AG10803 (cell line): ENCODE measurements around the gene ZFYVE28.

ENCODE experiments used
- DNase-seq: peaks from one replicate; pipeline ENCODE4 v3.0.0; 2010; ENCODE audit warnings: low read depth
- H3K4me3 ChIP-seq: 2 replicates; pipeline ENCODE4 v1.5.1; 2011; ENCODE audit warnings: mild to moderate bottlenecking, low read length, control low read depth
- TF ChIP-seq, protein P1 (sequence below): conservative IDR thresholded peaks from 2 replicates; pipeline ENCODE4 v1.5.1; 2011; ENCODE audit warnings: mild to moderate bottlenecking, low read length, control low read depth, inconsistent platforms

The ZFYVE28 gene

DNA sequence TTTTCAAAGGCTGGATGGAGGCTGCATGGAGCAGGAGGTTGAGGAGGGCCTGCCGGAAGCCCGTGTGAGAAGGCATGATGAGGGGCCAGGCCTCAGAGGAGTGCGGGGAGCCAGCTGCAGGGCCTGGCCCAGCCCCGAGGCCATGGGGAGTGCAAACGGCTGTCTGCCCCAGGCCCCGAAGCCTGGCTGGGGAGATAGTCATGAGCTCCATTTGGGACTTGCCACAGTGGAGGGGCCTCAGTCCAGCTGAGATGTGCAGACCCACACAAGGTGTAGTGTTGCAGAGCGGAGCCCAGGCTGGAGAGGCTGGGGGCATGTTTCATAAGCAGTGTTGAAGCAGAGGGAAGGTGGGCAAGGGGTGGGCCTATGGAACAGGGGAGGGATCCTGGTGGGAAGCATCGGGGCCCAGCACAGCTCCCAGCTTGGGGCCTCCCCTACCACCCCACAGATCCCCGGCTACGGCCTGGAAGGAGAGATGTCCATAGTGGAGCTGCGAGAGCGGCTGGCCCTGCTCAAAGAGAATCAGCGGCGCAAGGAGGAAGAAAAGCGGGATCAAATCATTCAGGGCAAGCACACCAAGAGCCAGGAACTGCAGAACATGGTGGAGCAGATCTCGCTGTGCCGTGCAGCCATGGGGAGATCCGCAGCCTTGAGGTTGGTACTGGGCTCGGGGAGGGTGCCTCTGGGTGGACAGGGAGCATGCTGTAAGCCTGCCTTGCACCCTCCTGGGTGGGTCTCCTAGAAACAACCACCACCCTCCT, 41.3 kb upstream of the ZFYVE28 start:
- no peak for DNase-seq
- TF ChIP-seq, protein P1, sequence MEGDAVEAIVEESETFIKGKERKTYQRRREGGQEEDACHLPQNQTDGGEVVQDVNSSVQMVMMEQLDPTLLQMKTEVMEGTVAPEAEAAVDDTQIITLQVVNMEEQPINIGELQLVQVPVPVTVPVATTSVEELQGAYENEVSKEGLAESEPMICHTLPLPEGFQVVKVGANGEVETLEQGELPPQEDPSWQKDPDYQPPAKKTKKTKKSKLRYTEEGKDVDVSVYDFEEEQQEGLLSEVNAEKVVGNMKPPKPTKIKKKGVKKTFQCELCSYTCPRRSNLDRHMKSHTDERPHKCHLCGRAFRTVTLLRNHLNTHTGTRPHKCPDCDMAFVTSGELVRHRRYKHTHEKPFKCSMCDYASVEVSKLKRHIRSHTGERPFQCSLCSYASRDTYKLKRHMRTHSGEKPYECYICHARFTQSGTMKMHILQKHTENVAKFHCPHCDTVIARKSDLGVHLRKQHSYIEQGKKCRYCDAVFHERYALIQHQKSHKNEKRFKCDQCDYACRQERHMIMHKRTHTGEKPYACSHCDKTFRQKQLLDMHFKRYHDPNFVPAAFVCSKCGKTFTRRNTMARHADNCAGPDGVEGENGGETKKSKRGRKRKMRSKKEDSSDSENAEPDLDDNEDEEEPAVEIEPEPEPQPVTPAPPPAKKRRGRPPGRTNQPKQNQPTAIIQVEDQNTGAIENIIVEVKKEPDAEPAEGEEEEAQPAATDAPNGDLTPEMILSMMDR: no peak
- H3K4me3 ChIP-seq: no peak overlapping the region

DNA sequence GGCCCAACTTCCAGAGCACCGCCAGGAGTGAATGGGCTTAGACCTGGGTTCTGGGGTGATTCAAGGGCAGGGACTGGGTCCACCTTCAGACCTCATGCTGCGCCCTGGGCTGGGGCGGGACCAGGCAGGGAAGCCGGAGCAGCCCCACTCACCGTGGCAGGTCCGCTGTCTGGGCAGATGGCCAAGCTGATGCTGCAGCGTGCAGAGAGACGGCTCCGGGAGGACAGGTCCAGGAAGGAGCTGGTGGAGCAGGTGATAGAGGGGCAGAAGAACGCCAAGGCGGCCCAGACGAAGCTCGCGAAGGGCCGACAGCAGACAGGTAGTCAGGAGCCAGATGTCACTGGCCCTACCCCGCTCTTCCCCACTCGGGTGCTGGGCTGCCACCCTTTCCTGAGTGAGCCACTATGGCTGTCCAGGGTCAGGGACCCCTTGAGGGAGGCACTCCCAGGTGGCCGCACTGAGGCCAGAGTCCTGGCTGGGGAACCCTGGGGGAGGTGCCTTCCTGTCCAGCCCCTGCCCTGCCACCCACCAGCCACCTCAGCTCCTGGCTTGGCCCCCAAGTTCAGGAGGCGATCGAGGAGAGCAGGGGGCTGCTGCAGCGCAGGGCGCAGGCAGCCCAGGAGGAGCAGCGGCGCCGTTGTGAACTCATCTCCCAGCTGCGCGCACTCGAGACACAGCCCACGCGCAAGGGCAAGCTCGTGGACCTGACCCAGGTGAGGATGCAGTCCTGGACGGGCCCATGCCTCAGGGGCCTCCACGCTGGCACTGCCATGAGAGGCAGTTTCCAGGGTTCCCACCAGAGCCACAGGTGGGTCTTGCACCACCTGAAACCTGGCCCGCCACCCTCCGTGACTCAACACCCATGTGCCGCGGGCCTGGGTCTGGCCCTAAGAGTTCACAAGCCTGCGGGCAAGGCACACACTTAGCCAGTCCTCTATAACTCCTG, 40.4 kb upstream of the ZFYVE28 start:
- DNase-seq: no peak

DNA sequence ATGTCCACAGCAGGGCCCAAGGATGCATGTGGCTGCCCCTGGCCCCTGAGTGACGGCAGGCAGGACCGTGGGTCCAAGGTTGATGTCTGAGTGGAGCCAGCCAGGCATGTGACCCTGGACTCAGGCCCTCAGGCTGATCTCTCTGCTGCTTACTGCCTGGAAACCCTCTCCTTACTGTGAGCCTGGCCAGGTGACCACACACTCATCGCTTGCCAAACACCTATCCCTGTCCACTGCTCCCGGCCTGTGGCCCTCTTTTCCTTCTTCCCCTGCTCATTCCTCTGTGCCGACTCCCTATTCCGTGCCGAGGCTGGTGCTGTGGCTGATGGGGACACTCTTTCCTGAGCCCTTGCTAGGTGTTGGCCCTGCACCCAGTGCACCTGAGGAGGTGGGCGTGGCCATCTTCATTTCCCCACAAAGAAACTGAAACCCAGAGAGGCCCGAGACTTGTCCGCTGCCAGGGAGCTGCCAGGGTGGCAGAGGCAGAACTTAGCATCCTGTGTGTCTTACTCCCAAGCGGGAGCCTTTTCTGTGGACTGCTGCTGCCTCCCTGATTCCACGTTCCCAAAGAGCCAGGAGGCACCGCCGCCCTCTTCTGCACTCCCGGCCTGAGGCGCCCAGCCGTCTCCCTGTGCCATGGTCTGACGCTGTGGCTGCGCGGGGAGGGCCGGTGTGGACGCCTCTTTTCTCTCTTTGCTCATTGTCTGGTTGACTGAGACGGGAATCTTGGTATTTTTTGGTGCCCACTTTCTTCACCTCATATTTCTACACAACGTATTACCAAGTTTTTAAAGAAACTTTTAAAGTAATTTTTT, 39.2 kb upstream of the ZFYVE28 start:
- TF ChIP-seq, protein P1: no peak
- H3K4me3 ChIP-seq: no peak overlapping the region
- DNase-seq: no peak

More for the DNA sequence above, 40.4 kb upstream of the ZFYVE28 start:
- no peak overlapping the region for H3K4me3 ChIP-seq
- TF ChIP-seq, protein P1: no peak

DNA sequence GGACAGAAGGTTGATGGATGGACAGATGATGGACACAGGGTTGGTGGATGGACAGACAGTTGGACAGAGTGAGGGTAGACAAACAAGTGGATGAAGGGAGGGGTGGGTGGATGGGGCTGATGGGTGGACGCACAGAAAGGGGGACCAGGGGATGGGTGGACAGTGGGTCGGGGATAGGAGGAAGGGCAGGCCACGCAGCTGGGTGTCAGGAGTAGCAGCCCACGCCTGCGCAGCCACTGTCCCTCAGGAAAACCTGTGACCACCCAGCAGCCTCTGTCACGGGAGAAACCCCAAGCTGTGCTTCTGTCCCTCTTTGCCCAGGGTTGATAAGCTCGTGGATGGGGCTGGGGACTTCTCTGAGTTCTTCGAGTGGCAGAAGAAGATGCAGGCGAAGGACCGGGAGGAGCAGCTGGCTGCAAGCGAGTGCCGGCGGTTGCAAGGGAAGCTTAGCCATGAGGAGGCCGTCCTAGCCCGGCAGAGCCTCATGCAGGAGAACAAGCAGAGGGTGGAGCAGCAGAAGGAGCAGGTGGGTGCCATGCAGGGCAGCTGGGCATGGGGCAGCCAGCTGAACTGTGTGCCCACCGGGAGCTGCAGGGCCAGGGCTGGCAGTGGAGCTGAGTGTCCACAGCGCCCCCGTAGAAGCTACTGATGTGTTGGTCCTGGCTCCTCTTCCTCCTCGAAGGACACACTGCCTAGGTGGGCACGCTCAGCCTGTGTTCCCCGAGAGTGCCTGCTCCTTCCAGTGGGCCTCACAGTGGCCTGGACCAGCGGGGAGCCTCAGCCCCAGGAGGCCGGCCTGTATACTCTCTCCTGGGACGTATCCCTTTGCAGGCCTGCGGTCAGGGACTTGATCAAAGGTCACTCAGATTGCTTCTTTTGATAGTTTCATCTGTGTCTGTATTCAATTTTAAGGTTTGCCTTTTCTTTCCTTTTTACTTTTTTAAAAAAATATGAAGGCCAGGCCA, 33.7 kb upstream of the ZFYVE28 start:
- no peak overlapping the region for H3K4me3 ChIP-seq
- TF ChIP-seq, protein P1: no peak
- DNase-seq: no peak

DNA sequence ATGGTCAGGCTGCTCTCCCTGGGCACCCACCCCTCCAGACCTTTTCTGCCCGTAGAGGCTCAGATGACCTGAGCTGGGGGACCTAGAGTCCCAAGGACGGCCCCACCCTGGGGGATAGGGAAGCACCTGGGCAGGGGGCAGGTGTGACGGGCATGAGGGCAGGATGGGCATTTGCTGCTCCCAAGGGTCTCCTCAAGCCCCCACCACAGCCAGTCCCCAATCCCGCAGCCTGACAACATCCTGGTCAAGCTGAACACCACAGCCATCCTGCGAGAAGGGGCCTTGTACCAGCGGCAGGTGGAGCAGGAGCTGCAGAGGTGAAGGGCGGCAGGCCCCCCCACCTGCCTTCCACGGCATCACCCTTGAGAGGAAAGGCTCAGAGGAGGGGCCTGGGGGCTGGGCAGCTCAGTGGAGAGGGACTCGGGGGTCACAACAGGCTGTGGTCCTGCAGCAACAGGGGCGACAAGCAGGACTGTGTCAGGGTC, 32.6 kb upstream of the ZFYVE28 start:
- TF ChIP-seq, protein P1: no peak
- H3K4me3 ChIP-seq: no peak overlapping the region
- DNase-seq: no peak

DNA sequence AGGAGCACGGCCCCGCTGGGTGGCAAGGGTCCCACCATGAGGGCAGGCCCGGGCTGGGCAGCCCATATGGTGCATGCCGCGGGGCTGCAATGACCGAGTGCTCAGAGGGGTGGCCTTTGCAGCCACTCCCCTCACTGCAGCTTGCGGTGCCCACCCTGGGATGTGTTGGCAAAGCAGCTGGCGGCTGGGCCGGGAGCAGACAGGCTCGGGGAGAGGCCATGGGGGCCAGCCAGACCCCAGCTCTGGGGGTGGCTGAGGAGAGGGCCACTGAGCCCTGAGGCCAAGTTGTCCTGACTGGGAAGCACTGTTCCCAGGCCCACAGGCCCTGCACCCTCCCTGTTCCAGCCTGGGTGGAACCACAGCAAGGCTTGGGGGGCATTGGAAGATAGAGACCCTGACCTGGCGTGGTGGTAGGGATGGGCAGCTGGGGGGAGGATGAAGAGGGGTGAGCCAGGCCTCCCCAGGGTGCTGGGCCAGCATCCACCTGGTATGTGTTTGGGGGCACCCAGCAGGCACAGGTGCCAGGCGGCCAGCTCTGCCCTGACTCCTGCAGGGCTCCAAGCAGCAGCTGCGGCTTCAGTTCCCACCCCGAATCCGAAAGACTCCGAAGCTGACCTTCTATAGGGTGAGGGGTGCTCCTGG, 32.1 kb upstream of the ZFYVE28 start:
- no peak overlapping the region for H3K4me3 ChIP-seq
- TF ChIP-seq, protein P1: no peak
- DNase-seq: no peak
